ENCODE measurements around the gene TNRC18.

DNA sequence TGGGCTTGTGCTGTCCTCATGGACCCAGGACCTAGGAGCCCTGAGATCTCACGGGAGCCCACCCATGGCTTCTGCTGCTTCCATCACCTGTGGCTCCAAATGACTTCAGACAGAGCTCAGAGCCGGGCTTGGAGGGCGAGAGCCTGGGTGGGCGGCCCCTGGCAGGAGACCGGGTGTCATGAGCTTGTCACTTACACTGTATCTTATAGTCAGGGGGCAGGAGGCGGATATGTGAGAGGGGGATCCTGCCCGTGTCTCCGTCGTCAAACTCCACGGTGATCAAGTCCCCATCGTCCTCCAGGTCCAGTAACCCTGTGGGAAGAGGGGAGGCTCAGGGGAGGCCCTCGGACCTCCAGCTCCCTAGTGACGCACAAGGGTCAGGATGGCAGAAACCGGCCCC is 107.9 kb downstream of the TNRC18 start:
- TF ChIP-seq, protein P1, sequence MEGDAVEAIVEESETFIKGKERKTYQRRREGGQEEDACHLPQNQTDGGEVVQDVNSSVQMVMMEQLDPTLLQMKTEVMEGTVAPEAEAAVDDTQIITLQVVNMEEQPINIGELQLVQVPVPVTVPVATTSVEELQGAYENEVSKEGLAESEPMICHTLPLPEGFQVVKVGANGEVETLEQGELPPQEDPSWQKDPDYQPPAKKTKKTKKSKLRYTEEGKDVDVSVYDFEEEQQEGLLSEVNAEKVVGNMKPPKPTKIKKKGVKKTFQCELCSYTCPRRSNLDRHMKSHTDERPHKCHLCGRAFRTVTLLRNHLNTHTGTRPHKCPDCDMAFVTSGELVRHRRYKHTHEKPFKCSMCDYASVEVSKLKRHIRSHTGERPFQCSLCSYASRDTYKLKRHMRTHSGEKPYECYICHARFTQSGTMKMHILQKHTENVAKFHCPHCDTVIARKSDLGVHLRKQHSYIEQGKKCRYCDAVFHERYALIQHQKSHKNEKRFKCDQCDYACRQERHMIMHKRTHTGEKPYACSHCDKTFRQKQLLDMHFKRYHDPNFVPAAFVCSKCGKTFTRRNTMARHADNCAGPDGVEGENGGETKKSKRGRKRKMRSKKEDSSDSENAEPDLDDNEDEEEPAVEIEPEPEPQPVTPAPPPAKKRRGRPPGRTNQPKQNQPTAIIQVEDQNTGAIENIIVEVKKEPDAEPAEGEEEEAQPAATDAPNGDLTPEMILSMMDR (conservative IDR thresholded peaks at IDR 0.05; ENCODE audit: low read length) = no peak
- no peak for TF ChIP-seq EZH2phosphoT487 (IDR thresholded peaks at IDR 0.05; ENCODE audit: borderline replicate concordance)
